Endodermal cell (in vitro differentiated cells): ENCODE measurements around the gene STK11. TPM values are rescaled to one million over a fixed set of nuclear protein-coding genes. Genes with fewer than 3 reads are reported as not detected.

Source experiments
- DNase-seq: peaks from one replicate; pipeline ENCODE4 v3.0.0-alpha.2; 2017
- H3K27ac ChIP-seq: 2 replicates; pipeline ENCODE4 v1.5.1; 2013; ENCODE audit warnings: mild to moderate bottlenecking, low read depth, low read length, moderate library complexity
- H3K27me3 ChIP-seq: 2 replicates; pipeline ENCODE4 v1.6.1; 2013; ENCODE audit warnings: mild to moderate bottlenecking, low read length, moderate library complexity; ENCODE audit not compliant: insufficient read depth, control insufficient read depth, poor library complexity, severe bottlenecking
- H3K36me3 ChIP-seq: 2 replicates; pipeline ENCODE4 v1.7.0; 2013; ENCODE audit warnings: mild to moderate bottlenecking, low read length, moderate library complexity; ENCODE audit not compliant: control insufficient read depth, insufficient read depth
- H3K4me1 ChIP-seq: one replicate; pipeline ENCODE4 v1.7.0; 2013; ENCODE audit warnings: low read length; ENCODE audit not compliant: control insufficient read depth, insufficient read depth
- H3K4me3 ChIP-seq: 2 replicates; pipeline ENCODE4 v1.5.1; 2013; ENCODE audit warnings: mild to moderate bottlenecking, low read length, moderate library complexity
- H3K9ac ChIP-seq: 2 replicates; pipeline ENCODE4 v1.6.1; 2013; ENCODE audit warnings: mild to moderate bottlenecking, low read length, moderate library complexity; ENCODE audit not compliant: poor library complexity, severe bottlenecking; ENCODE audit errors: extremely low read depth
- H3K9me3 ChIP-seq: 2 replicates; pipeline ENCODE4 v1.6.1; 2013; ENCODE audit warnings: mild to moderate bottlenecking, low read length, moderate library complexity; ENCODE audit not compliant: control insufficient read depth
- H3K27ac Mint-ChIP-seq: 2 replicates; pipeline ENCODE4 v1.8.0; 2020; ENCODE audit warnings: mixed read lengths
- H3K27me3 Mint-ChIP-seq: 2 replicates; pipeline ENCODE4 v1.8.0; 2021; ENCODE audit warnings: mild to moderate bottlenecking, mixed read lengths; ENCODE audit not compliant: insufficient read depth
- H3K36me3 Mint-ChIP-seq: 2 replicates; pipeline ENCODE4 v1.8.0; 2020; ENCODE audit warnings: low read depth, mixed read lengths
- H3K4me1 Mint-ChIP-seq: 2 replicates; pipeline ENCODE4 v1.8.0; 2020; ENCODE audit warnings: mixed read lengths
- H3K4me3 Mint-ChIP-seq: 2 replicates; pipeline ENCODE4 v1.8.0; 2020; ENCODE audit warnings: mild to moderate bottlenecking, moderate library complexity, mixed read lengths
- H3K9me3 Mint-ChIP-seq: 2 replicates; pipeline ENCODE4 v1.8.0; 2020; ENCODE audit warnings: mild to moderate bottlenecking, mixed read lengths
- WGBS, 2 experiments: methylation state at CpG; one replicate each; pipeline versions ENCODE4 v1.1.5 to v1.1.7; 2013; ENCODE audit warnings: missing lambda C conversion rate in 2 of 2, mixed read lengths in 1 of 2; ENCODE audit not compliant: insufficient coverage in 1 of 2, insufficient read length in 1 of 2; 5-methylcytosine and 5-hydroxymethylcytosine counted together
- total RNA-seq, 2 donors: library from RNA; stranded (reverse); fragmentation: NEBNext Ultra II Directional in 1 of 2; extraction: Animal tissue kit (Norgen Biotek cat#: 25700) in 1 of 2; gene quantifications; 2 replicates in 1 of 2; 3 replicates in 1 of 2; pipeline ENCODE4 v1.2.1, GENCODE V29; 2021
- TF ChIP-seq, protein P1 (sequence below): fragments of 200-600 bp; sonication (generic); conservative IDR thresholded peaks from 2 replicates; pipeline ENCODE4 v1.5.0; 2021; ENCODE audit warnings: antibody characterized with exemption, mild to moderate bottlenecking

The STK11 gene
- total RNA-seq, 2 donors from 2014 or later = 78.8 to 81.4 TPM

- Mint-ChIP-seq H3K36me3 (peaks cover 44% of the 10 kb centered on the region), H3K27me3 (no peaks in the 10 kb centered on the region), H3K9me3 (no peaks in the 10 kb centered on the region), H3K4me1 (peaks cover 31% of the 10 kb centered on the region), H3K27ac (peak overlapping the region; percentile 90), H3K4me3 (no peak overlapping the region)
- 87% methylated on average over 8 of the region's 8 CpGs; no CpG with 5 or more reads in 1 of the 2 experiments for WGBS, 2 experiments
- no peak for DNase-seq
- peaks cover 20% of the 10 kb centered on the region for H3K4me1 ChIP-seq
- TF ChIP-seq, protein P1, sequence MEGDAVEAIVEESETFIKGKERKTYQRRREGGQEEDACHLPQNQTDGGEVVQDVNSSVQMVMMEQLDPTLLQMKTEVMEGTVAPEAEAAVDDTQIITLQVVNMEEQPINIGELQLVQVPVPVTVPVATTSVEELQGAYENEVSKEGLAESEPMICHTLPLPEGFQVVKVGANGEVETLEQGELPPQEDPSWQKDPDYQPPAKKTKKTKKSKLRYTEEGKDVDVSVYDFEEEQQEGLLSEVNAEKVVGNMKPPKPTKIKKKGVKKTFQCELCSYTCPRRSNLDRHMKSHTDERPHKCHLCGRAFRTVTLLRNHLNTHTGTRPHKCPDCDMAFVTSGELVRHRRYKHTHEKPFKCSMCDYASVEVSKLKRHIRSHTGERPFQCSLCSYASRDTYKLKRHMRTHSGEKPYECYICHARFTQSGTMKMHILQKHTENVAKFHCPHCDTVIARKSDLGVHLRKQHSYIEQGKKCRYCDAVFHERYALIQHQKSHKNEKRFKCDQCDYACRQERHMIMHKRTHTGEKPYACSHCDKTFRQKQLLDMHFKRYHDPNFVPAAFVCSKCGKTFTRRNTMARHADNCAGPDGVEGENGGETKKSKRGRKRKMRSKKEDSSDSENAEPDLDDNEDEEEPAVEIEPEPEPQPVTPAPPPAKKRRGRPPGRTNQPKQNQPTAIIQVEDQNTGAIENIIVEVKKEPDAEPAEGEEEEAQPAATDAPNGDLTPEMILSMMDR = no peak
- H3K36me3 ChIP-seq = peaks cover 50% of the 10 kb centered on the region
- no peak overlapping the region for H3K4me3 ChIP-seq
- H3K27me3 ChIP-seq = no peaks in the 10 kb centered on the region
- no peaks in the 10 kb centered on the region for H3K9me3 ChIP-seq
- H3K9ac ChIP-seq = no peak overlapping the region
- peak overlapping the region; percentile 21 for H3K27ac ChIP-seq
Observed at GRCh38 chr19:1258163-1258492, 52.5 kb downstream of the STK11 start.

- Mint-ChIP-seq H3K9me3 (no peaks in the 10 kb centered on the region), H3K27me3 (no peaks in the 10 kb centered on the region), H3K36me3 (peaks cover 41% of the 10 kb centered on the region), H3K27ac (peak overlapping the region; percentile 90), H3K4me3 (peak overlapping the region; percentile 28), H3K4me1 (peaks cover 34% of the 10 kb centered on the region)
- Histone ChIP-seq H3K4me1 (peaks cover 15% of the 10 kb centered on the region), H3K9ac (no peak overlapping the region), H3K36me3 (peaks cover 44% of the 10 kb centered on the region), H3K9me3 (no peaks in the 10 kb centered on the region), H3K27me3 (no peaks in the 10 kb centered on the region), H3K27ac (peak overlapping the region; percentile 86), H3K4me3 (no peak overlapping the region)
- WGBS, 2 experiments = 20 to 84% methylated on average over 1 to 13 of the region's 15 CpGs
- DNase-seq = no peak
- TF ChIP-seq, protein P1 = no peak
Observed at GRCh38 chr19:1258707-1259205, 53.2 kb downstream of the STK11 start.

DNA sequence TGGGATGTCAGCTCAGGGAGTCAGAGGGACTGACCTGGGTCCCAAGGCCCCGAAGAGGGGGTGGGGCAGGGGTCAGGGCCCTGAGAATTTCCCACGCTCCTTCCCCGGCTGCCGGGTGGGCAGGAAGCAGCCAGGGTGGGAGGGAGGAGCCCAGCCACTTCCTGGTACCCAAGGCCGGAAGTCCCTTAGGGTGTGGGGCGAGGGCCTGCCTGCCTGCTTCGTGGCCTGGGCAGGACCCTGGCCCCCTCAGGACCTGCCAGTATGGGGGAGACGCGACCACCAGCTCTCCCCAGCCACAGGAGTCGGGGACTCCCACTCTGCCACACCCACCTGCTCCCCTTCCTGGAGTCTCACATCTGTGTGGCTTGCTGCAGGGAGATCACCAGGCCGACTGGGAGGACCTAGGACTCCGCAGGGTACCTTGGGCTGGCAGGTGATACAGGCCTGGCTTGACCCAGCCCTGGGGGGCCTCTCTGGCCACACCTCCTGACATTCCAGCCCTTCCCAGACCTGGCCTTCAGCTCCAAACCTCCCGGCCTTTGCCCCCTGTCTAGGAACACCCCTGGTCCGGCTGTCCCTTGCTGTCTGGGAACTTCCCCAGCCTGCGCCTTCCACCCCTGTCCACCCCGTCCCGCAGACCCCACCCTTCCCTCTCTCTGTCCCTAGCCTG is 53.8 kb downstream of the STK11 start:
- H3K27ac ChIP-seq = peak overlapping the region; percentile 86
- Mint-ChIP-seq H3K9me3 (no peaks in the 10 kb centered on the region), H3K4me1 (peaks cover 34% of the 10 kb centered on the region), H3K36me3 (peaks cover 40% of the 10 kb centered on the region), H3K27ac (peak overlapping the region; percentile 90), H3K4me3 (peak overlapping the region; percentile 28), H3K27me3 (no peaks in the 10 kb centered on the region)
- H3K9ac ChIP-seq = peak overlapping the region; percentile 26
- H3K4me3 ChIP-seq = no peak overlapping the region
- TF ChIP-seq, protein P1 = no peak
- peaks cover 14% of the 10 kb centered on the region for H3K4me1 ChIP-seq
- no peaks in the 10 kb centered on the region for H3K9me3 ChIP-seq
- DNase-seq = peak; percentile 92
- no peaks in the 10 kb centered on the region for H3K27me3 ChIP-seq
- WGBS, 2 experiments = 40 to 42% methylated on average over 11 to 17 of the region's 17 CpGs
- peaks cover 38% of the 10 kb centered on the region for H3K36me3 ChIP-seq
